Thyroid gland (tissue), 4 donors: Measurements from ENCODE around the gene PHTF2. TPM values are rescaled to one million over a fixed set of nuclear protein-coding genes. Genes with fewer than 3 reads are reported as not detected.
"Not testable (repeated sequence)": the region's sequence is repeated elsewhere in the genome, so short reads cannot be mapped to it uniquely, and the experiment has no call there.

ENCODE experiments used
- DNase-seq, 2 donors: peaks; one replicate each; pipeline ENCODE4 v3.0.0-alpha.2; 2019
- H3K27ac ChIP-seq, 3 donors: fragments of 200-600 bp; sonication (generic); 1 replicate in 2 of 3; 2 replicates in 1 of 3; pipeline ENCODE4 v1.5.1; 2016 to 2019; ENCODE audit warnings: mild to moderate bottlenecking in 1 of 3, moderate library complexity in 1 of 3
- H3K27me3 ChIP-seq: fragments of 200-600 bp; sonication (generic); one replicate; pipeline ENCODE4 v1.5.1; 2019
- H3K36me3 ChIP-seq, 2 donors: fragments of 200-600 bp; sonication (generic); one replicate each; pipeline ENCODE4 v1.5.1; 2016 to 2019
- H3K4me1 ChIP-seq, 2 donors: fragments of 200-600 bp; sonication (generic); one replicate each; pipeline ENCODE4 v1.5.1; 2017 to 2019
- H3K4me3 ChIP-seq, 3 donors: fragments of 200-600 bp; sonication (generic); replicated peaks in 1 of 3; 1 replicate in 2 of 3; 2 replicates in 1 of 3; pipeline ENCODE4 v1.5.1; 2016; ENCODE audit warnings: mild to moderate bottlenecking in 1 of 3
- H3K9me3 ChIP-seq: fragments of 200-600 bp; sonication (generic); one replicate; pipeline ENCODE4 v1.5.1; 2017
- POLR2A ChIP-seq, 2 donors: fragments of 450-650 bp; IDR thresholded peaks; one replicate each; pipeline ENCODE4 v1.6.1; 2017; ENCODE audit warnings: antibody characterized with exemption in 2 of 2, mild to moderate bottlenecking in 2 of 2, moderate library complexity in 1 of 2
- WGBS, 2 donors: methylation state at CpG; one replicate each; pipeline ENCODE4 v1.1.5; 2017; 5-methylcytosine and 5-hydroxymethylcytosine counted together
- intact Hi-C: fragments of 100-400 bp; cut with DNase I; formaldehyde crosslinking; loops from one replicate; pipeline ENCODE4 v1.15.1; 2023
- total RNA-seq, 4 donors: library from RNA; depleted of rRNA; stranded (reverse); fragments of >200 nt; gene quantifications; one replicate each; pipeline ENCODE4 v1.2.3, GENCODE V29; 2016
- TF ChIP-seq, protein P1 (sequence below), 6 experiments: fragments of 200-600 bp in 3 of 6; fragments of 450-650 bp in 3 of 6; sonication (generic) in 3 of 6; IDR thresholded peaks; one replicate each; pipeline ENCODE4 v1.5.1; 2016 to 2019; ENCODE audit warnings: antibody characterized with exemption in 6 of 6, mild to moderate bottlenecking in 2 of 6, inconsistent platforms in 1 of 6, moderate library complexity in 1 of 6

PHTF2 gene
- total RNA-seq, 4 donors from 2014 or later = 15.3 to 28.3 (median 25.3) TPM

DNA sequence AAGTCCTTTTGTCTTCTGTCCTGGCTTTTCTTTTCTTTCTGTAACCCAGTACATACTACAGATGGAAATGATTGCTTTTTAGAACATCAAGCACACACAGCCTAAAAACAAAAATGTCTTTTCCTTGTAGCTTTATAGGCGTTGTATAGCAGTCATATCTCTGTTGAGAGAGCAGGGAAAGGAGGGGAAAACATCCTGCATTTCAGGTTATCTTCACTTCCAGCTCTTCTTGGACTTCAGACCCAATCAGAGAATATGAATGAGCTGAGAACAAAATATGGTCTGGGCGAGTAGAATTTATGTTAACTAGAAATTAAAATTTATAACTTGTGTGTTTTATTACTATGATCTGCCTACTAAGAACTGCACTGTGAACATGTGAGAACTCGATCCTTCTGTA, 15.0 kb upstream of the PHTF2 start:
- DNase-seq = no peak
- Histone ChIP-seq H3K27ac (no peak overlapping the region), H3K4me1 (no peaks in the 10 kb centered on the region), H3K4me3 (no peak overlapping the region), H3K36me3 (peaks cover 6 to 8% of the 10 kb centered on the region in 2 donors), H3K9me3 (no peaks in the 10 kb centered on the region), H3K27me3 (no peaks in the 10 kb centered on the region)
- intact Hi-C loops = no loop called here
- WGBS, 2 donors = 93 to 96% methylated on average over 3 of the region's 3 CpGs
- TF ChIP-seq, protein P1, sequence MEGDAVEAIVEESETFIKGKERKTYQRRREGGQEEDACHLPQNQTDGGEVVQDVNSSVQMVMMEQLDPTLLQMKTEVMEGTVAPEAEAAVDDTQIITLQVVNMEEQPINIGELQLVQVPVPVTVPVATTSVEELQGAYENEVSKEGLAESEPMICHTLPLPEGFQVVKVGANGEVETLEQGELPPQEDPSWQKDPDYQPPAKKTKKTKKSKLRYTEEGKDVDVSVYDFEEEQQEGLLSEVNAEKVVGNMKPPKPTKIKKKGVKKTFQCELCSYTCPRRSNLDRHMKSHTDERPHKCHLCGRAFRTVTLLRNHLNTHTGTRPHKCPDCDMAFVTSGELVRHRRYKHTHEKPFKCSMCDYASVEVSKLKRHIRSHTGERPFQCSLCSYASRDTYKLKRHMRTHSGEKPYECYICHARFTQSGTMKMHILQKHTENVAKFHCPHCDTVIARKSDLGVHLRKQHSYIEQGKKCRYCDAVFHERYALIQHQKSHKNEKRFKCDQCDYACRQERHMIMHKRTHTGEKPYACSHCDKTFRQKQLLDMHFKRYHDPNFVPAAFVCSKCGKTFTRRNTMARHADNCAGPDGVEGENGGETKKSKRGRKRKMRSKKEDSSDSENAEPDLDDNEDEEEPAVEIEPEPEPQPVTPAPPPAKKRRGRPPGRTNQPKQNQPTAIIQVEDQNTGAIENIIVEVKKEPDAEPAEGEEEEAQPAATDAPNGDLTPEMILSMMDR (IDR thresholded peaks at IDR 0.05) = no peak
- TF ChIP-seq POLR2A (IDR thresholded peaks at IDR 0.05) = no peak

DNA sequence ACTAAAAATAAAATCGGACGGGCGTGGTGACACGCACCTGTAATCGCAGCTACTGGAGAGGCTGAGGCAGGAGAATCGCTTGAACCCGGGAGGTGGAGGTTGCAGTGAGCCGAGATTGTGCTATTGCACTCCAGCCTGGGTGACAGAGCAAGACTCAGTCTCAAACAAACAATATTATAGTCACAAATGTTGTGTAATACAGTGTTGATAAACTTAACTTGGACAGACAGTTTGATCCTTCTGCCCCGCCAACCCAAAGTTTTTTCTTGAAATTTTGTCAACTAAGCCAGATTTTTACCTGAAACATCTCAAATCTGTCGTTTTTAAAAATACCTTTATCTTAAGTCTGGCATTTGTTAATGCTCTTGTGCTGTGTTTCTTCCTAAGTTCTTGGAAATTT, 14.1 kb upstream of the PHTF2 start:
- H3K27ac ChIP-seq, H3K9me3 ChIP-seq, intact Hi-C loops, H3K4me3 ChIP-seq, H3K36me3 ChIP-seq, DNase-seq, H3K27me3 ChIP-seq, H3K4me1 ChIP-seq: not testable (repeated sequence)
- WGBS, 2 donors = 95 to 96% methylated on average over 10 of the region's 10 CpGs

DNA sequence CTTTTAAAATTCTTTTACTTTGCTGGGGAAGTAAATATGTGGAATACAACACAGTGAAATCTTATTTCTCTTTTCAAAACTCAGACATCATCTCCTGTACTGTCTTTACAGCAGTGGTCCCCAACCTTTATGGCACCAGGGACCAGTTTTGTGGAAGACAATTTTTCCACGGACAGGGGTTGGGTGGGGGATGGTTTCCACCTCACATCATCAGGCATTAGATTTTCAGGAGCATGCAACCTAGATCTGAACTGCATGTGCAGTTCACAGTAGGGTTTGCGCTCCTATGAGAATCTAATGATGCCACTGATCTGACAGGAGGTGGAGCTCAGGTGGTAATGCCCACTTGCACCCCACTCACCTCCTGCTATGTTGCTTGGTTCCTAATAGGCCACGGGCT, 12.6 kb upstream of the PHTF2 start:
- intact Hi-C loops = no loop called here
- Histone ChIP-seq H3K36me3 (no peaks in the 10 kb centered on the region), H3K27me3 (no peaks in the 10 kb centered on the region), H3K4me1 (no peaks in the 10 kb centered on the region), H3K9me3 (no peaks in the 10 kb centered on the region), H3K4me3 (no peak overlapping the region), H3K27ac (no peak overlapping the region)
- no peak for TF ChIP-seq POLR2A (IDR thresholded peaks at IDR 0.05)
- WGBS, 2 donors = 93 to 98% methylated on average over 3 of the region's 3 CpGs
- no peak for DNase-seq

DNA sequence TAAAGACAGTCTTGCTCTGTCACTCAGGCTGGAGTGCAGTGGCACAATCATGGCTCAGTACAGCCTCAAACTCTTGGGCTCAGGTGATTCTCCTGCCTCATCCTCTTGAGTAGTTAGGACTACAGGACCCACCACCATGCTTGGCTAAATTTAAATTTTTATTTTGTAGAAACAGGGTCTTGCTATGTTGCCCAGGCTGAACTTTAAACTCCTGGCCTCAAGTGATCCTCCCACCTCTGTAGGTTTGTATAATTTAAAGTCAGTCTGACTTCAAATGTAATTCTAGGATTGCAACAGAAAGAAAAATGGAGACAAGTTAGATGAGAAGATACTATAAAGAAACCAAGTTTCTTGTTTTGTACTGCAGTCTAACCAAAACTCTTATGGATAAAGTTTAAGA, 11.8 kb upstream of the PHTF2 start:
- Histone ChIP-seq H3K9me3 (no peaks in the 10 kb centered on the region), H3K4me3 (no peak overlapping the region), H3K36me3 (no peaks in the 10 kb centered on the region), H3K27me3 (no peaks in the 10 kb centered on the region), H3K27ac (no peak overlapping the region), H3K4me1 (no peaks in the 10 kb centered on the region)
- intact Hi-C loops = no loop called here
- DNase-seq = no peak
- TF ChIP-seq POLR2A (IDR thresholded peaks at IDR 0.05) = no peak
- TF ChIP-seq, protein P1 (IDR thresholded peaks at IDR 0.05) = no peak

DNA sequence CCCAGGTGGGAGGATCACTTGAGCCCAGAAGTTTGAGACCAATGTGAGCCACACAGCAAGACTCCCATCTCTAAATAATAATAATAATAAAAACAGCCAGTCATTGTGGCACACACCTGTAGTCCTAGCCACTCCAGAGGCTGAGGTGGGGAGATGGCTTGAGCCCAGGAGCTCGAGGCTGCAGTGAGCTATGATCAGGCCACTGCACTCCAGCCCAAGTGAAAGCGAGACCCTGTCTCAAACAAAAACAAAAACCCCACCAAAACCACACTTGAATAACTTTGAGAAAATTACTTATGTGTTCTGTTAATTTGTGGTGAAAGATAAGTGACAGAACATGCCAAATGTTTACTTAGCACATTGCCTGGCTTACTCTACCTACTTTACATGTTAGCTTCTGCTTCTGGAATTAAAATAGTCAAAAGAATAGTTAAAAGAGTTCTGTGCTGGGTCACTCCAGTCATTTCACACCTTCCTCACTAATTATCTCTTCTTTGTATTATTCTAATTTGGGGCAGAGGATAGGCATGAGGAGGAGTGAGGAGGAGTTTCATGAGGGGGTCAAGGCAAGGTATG, 10.2 kb upstream of the PHTF2 start:
- TF ChIP-seq, protein P1 (IDR thresholded peaks at IDR 0.05) = no peak
- no peak for TF ChIP-seq POLR2A (IDR thresholded peaks at IDR 0.05)
- H3K9me3 ChIP-seq = no peaks in the 10 kb centered on the region
- 68 to 85% methylated on average over 2 of the region's 2 CpGs for WGBS, 2 donors
- no peaks in the 10 kb centered on the region for H3K36me3 ChIP-seq
- no peaks in the 10 kb centered on the region for H3K27me3 ChIP-seq
- H3K4me3 ChIP-seq = no peak overlapping the region
- no peak overlapping the region for H3K27ac ChIP-seq
- DNase-seq = no peak
- H3K4me1 ChIP-seq = no peaks in the 10 kb centered on the region
- intact Hi-C loops = no loop called here

DNA sequence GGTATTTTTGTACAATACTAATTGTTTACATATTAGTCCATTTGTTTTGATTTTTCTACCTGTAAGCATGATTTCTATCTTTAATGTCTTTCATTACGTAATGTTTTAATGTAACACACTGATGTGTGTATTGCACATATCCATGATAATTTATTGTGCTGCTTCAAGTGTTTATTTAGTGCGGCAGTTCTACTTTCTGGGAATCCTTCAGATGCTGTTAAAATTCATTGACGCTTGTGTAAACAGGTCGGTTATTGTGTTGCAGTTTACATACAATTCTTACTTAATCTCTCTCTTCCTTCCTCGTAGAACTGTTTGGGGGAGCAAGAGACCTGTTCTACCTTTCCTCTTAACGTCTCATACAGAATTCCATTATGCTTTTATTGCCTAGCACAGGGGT, 7.2 kb upstream of the PHTF2 start:
- no peaks in the 10 kb centered on the region for H3K9me3 ChIP-seq
- 81 to 82% methylated on average over 6 of the region's 6 CpGs for WGBS, 2 donors
- H3K27ac ChIP-seq = no peak overlapping the region
- DNase-seq = no peak
- no peak overlapping the region for H3K4me3 ChIP-seq
- intact Hi-C loops = no loop called here
- peaks cover 0 to 7% of the 10 kb centered on the region in 2 donors for H3K4me1 ChIP-seq
- TF ChIP-seq, protein P1 (IDR thresholded peaks at IDR 0.05) = no peak
- no peak for TF ChIP-seq POLR2A (IDR thresholded peaks at IDR 0.05)
- H3K36me3 ChIP-seq = no peaks in the 10 kb centered on the region
- no peaks in the 10 kb centered on the region for H3K27me3 ChIP-seq
